A549 (cell line): Measurements from ENCODE around the gene LSM7.

Experiments
- CEBPB ChIP-seq, 2 experiments: fragments of >200 bp in 1 of 2; sonication (Bioruptor Twin) in 1 of 2; formaldehyde crosslinking in 1 of 2; IDR thresholded peaks; 2 replicates each; pipeline ENCODE4 v1.6.1; 2012 to 2016
- CTCF ChIP-seq: fragments of >200 bp; sonication (Bioruptor Twin); formaldehyde crosslinking; IDR thresholded peaks from 3 replicates; pipeline ENCODE4 v1.5.1; 2016
- EP300 ChIP-seq, 2 experiments: fragments of >200 bp; sonication (Bioruptor Twin); formaldehyde crosslinking; IDR thresholded peaks; 2 replicates in 1 of 2; 3 replicates in 1 of 2; pipeline ENCODE4 v1.6.1; 2016 to 2017
- MAZ ChIP-seq: fragments of 150-350 bp; IDR thresholded peaks from 2 replicates; pipeline ENCODE4 v1.6.1; 2014; ENCODE audit warnings: antibody characterized with exemption, low read depth, low read length, borderline replicate concordance
- POLR2A ChIP-seq: IDR thresholded peaks from 2 replicates; pipeline ENCODE4 v1.6.1; 2012; ENCODE audit warnings: mild to moderate bottlenecking, low read length
- RFX5 ChIP-seq: fragments of 450-650 bp; IDR thresholded peaks from 2 replicates; pipeline ENCODE4 v1.7.1; 2014; ENCODE audit warnings: antibody characterized with exemption, mild to moderate bottlenecking, moderate library complexity
- SREBF2 ChIP-seq: fragments of 450-650 bp; IDR thresholded peaks from 2 replicates; pipeline ENCODE4 v1.6.1; 2014; ENCODE audit warnings: mild to moderate bottlenecking, moderate library complexity

- TF ChIP-seq CTCF (no peak), POLR2A (no peak), EP300 (IDR thresholded peaks at IDR 0.05) (no peak), MAZ (no peak), CEBPB (IDR thresholded peaks at IDR 0.05) (no peak), RFX5 (no peak), SREBF2 (no peak)
Measured at GRCh38 chr19:2325281-2326046, 2.9 kb downstream of the LSM7 start.
